SK-N-SH (cell line): ENCODE results near the gene NEUROD6. TPM values are rescaled to one million over a fixed set of nuclear protein-coding genes. Genes with fewer than 3 reads are reported as not detected.

Experiments
- CTCF ChIA-PET: fragments of 300-600, 350-600 bp; formaldehyde crosslinking; extraction: SDS; loops from one replicate; lab custom pipeline; 2021; lab: Yijun Ruan, JAX
- POLR2A ChIA-PET: fragments of 350-600 bp; sonication (Branson Sonifier 250); formaldehyde crosslinking; extraction: SDS; loops from one replicate; lab custom pipeline; 2020; ENCODE audit warnings: antibody characterized with exemption, inconsistent platforms; lab: Yijun Ruan, JAX
- DNase-seq: peaks from one replicate; pipeline ENCODE4 v3.0.0; 2012
- H2AFZ ChIP-seq: fragments of 200-600 bp; sonication (generic); 2 replicates; pipeline ENCODE4 v1.8.1; 2016; ENCODE audit warnings: antibody characterized with exemption, mild to moderate bottlenecking, low read depth
- H3F3A ChIP-seq: fragments of 200-600 bp; sonication (generic); replicated peaks from 2 replicates; pipeline ENCODE3; 2016; ENCODE audit warnings: antibody characterized with exemption, mild to moderate bottlenecking; ENCODE audit not compliant: insufficient read depth
- H3K27ac ChIP-seq, 2 experiments: fragments of 200-500 bp in 1 of 2; fragments of 200-600 bp in 1 of 2; sonication (Bioruptor generic) in 1 of 2; sonication (generic), shearing (Covaris generic) in 1 of 2; 2 replicates each; pipeline versions ENCODE4 v1.5.1 to v1.6.1; 2014 to 2016; ENCODE audit warnings: low read depth in 2 of 2, inconsistent platforms in 1 of 2, low read length in 1 of 2, mild to moderate bottlenecking in 1 of 2, mixed read lengths in 1 of 2
- H3K27me3 ChIP-seq: fragments of 200-600 bp; sonication (generic), shearing (Covaris generic); 2 replicates; pipeline ENCODE4 v1.6.1; 2016; ENCODE audit warnings: mixed run types; ENCODE audit not compliant: insufficient read depth
- H3K36me3 ChIP-seq, 2 experiments: fragments of 200-500 bp in 1 of 2; fragments of 200-600 bp in 1 of 2; sonication (Bioruptor generic) in 1 of 2; sonication (generic) in 1 of 2; replicated peaks in 1 of 2; 2 replicates each; pipeline versions ENCODE3 to v1.5.1; 2014 to 2016; ENCODE audit warnings: low read length in 1 of 2, mild to moderate bottlenecking in 1 of 2; ENCODE audit not compliant: insufficient read depth in 2 of 2, control insufficient read depth in 1 of 2
- H3K4me1 ChIP-seq, 2 experiments: fragments of 200-500 bp in 1 of 2; fragments of 200-600 bp in 1 of 2; sonication (Bioruptor generic) in 1 of 2; sonication (generic), shearing (Covaris generic) in 1 of 2; 2 replicates each; pipeline versions ENCODE4 v1.5.1 to v1.6.1; 2014 to 2016; ENCODE audit warnings: low read depth in 1 of 2, low read length in 1 of 2, mixed run types in 1 of 2; ENCODE audit not compliant: insufficient read depth in 2 of 2, control insufficient read depth in 1 of 2
- H3K4me2 ChIP-seq: fragments of 200-600 bp; sonication (generic), shearing (Covaris generic); 2 replicates; pipeline ENCODE4 v1.6.1; 2017; ENCODE audit warnings: mixed run types
- H3K4me3 ChIP-seq, 2 experiments: fragments of 200-500 bp in 1 of 2; fragments of 200-600 bp in 1 of 2; sonication (Bioruptor generic) in 1 of 2; sonication (generic), shearing (Covaris generic) in 1 of 2; 2 replicates each; pipeline versions ENCODE4 v1.5.1 to v1.8.1; 2014 to 2016; ENCODE audit warnings: low read depth in 2 of 2, inconsistent platforms in 1 of 2, low read length in 1 of 2, mild to moderate bottlenecking in 1 of 2, mixed read lengths in 1 of 2, moderate library complexity in 1 of 2
- H3K79me2 ChIP-seq: fragments of 200-600 bp; sonication (generic); 2 replicates; pipeline ENCODE4 v1.8.1; 2017; ENCODE audit warnings: mild to moderate bottlenecking; ENCODE audit not compliant: insufficient read depth
- H3K9ac ChIP-seq: fragments of 200-600 bp; sonication (generic); 2 replicates; pipeline ENCODE4 v1.6.1; 2017; ENCODE audit warnings: mixed run types
- H3K9me2 ChIP-seq: fragments of 200-600 bp; sonication (generic); 2 replicates; pipeline ENCODE4 v1.6.1; 2017; ENCODE audit warnings: mixed run types
- H3K9me3 ChIP-seq: fragments of 200-600 bp; sonication (generic); 2 replicates; pipeline ENCODE4 v1.6.1; 2017; ENCODE audit warnings: mixed run types, mild to moderate bottlenecking, moderate library complexity
- H4K20me1 ChIP-seq: fragments of 200-600 bp; sonication (generic); 2 replicates; pipeline ENCODE4 v1.6.1; 2017; ENCODE audit warnings: mild to moderate bottlenecking, mixed run types; ENCODE audit not compliant: insufficient read depth
- EP300 ChIP-seq, 2 experiments: IDR thresholded peaks; 2 replicates each; pipeline versions ENCODE4 v1.4.0 to v1.6.1; 2012; ENCODE audit warnings: borderline replicate concordance in 1 of 2, low read depth in 1 of 2, low read length in 1 of 2
- EZH2phosphoT487 ChIP-seq: fragments of 200-600 bp; sonication (generic); IDR thresholded peaks from 2 replicates; pipeline ENCODE4 v1.6.1; 2017; ENCODE audit warnings: low read depth, mixed run types, mild to moderate bottlenecking, antibody characterized with exemption, moderate library complexity, borderline replicate concordance
- JUND ChIP-seq: IDR thresholded peaks from 2 replicates; pipeline ENCODE4 v1.4.0; 2012
- MEF2A ChIP-seq: IDR thresholded peaks from 2 replicates; pipeline ENCODE4 v1.4.0; 2012; ENCODE audit warnings: low read depth, borderline replicate concordance
- RAD21 ChIP-seq: IDR thresholded peaks from 2 replicates; pipeline ENCODE4 v1.6.1; 2012; ENCODE audit warnings: mild to moderate bottlenecking, low read length
- RFX5 ChIP-seq: IDR thresholded peaks from 2 replicates; pipeline ENCODE4 v1.6.1; 2012; ENCODE audit warnings: mild to moderate bottlenecking, improper control_type of control experiment, low read length
- SIN3A ChIP-seq: IDR thresholded peaks from 2 replicates; pipeline ENCODE4 v1.6.1; 2012; ENCODE audit warnings: low read depth, mild to moderate bottlenecking, low read length, moderate library complexity, borderline replicate concordance
- TCF12 ChIP-seq: IDR thresholded peaks from 2 replicates; pipeline ENCODE4 v1.4.0; 2012
- TEAD4 ChIP-seq: IDR thresholded peaks from 2 replicates; pipeline ENCODE4 v1.4.0; 2012; ENCODE audit warnings: mild to moderate bottlenecking, borderline replicate concordance; ENCODE audit not compliant: insufficient read depth
- YY1 ChIP-seq: IDR thresholded peaks from 2 replicates; pipeline ENCODE4 v1.4.0; 2012; ENCODE audit warnings: low read depth, mild to moderate bottlenecking
- WGBS: methylation state at CpG from one replicate; pipeline ENCODE4 v1.1.6; 2017; ENCODE audit warnings: low lambda C conversion rate; 5-methylcytosine and 5-hydroxymethylcytosine counted together
- polyA plus RNA-seq, 3 experiments: library from polyadenylated mRNA; depleted of rRNA; stranded (reverse); fragments of >200 nt; gene quantifications; 2 replicates each; pipeline ENCODE4 v1.2.3, GENCODE V29; 2012
- TF ChIP-seq, protein P1 (sequence below): IDR thresholded peaks from 2 replicates; pipeline ENCODE4 v1.4.0; 2012; ENCODE audit warnings: low read depth
- TF ChIP-seq, protein P2 (sequence below): IDR thresholded peaks from 2 replicates; pipeline ENCODE4; 2012
- TF ChIP-seq, protein P3 (sequence below): fragments of 200-600 bp; sonication (generic); IDR thresholded peaks from 2 replicates; pipeline ENCODE4 v1.6.1; 2017; ENCODE audit warnings: antibody characterized with exemption, mild to moderate bottlenecking, moderate library complexity

The NEUROD6 gene
- polyA plus RNA-seq, 1 of the 3 experiments (the other 2 are of a cell fraction) = not detected

DNA sequence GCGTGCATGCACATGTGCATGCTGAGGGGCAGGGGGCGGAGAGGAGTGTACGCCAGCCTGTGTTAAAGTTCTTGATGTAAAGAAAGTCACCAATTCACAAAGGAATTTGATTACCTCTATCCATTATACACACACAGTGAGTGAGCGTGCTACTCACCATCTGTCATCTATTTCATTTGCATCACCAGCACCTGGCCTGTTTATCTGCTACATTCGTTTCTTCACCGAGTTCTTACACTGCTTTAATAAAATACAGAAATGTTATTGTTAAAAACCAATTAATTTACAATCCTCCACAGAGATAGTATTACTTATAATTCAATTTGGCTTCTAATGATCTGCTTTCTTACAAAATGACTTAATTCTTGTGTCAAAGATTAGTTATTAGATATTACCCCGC, 32.6 kb downstream of the NEUROD6 start:
- POLR2A ChIA-PET = no interaction called here
- Histone ChIP-seq H3K9me3 (no peaks in the 10 kb centered on the region), H3K27me3 (peaks cover 42% of the 10 kb centered on the region), H3K36me3 (no peaks in the 10 kb centered on the region), H3K4me3 (no peak overlapping the region), H4K20me1 (no peaks in the 10 kb centered on the region), H3F3A (no peaks in the 10 kb centered on the region), H3K9me2 (no peaks in the 10 kb centered on the region), H3K79me2 (no peaks in the 10 kb centered on the region), H3K27ac (no peak overlapping the region), H3K9ac (no peak overlapping the region), H3K4me2 (no peak overlapping the region), H2AFZ (no peak overlapping the region), H3K4me1 (no peaks in the 10 kb centered on the region; a peak in 1 of 4 replicates)
- 4% methylated on average over 7 of the region's 7 CpGs for WGBS
- no peak for DNase-seq
- CTCF ChIA-PET = no interaction called here
- TF ChIP-seq EZH2phosphoT487 = no peak
- TF ChIP-seq TCF12 = no peak
- no peak for TF ChIP-seq MEF2A
- TF ChIP-seq RAD21 = no peak
- no peak for TF ChIP-seq RFX5
- TF ChIP-seq, protein P1, sequence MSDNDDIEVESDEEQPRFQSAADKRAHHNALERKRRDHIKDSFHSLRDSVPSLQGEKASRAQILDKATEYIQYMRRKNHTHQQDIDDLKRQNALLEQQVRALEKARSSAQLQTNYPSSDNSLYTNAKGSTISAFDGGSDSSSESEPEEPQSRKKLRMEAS = no peak
- no peak for TF ChIP-seq SIN3A
- TF ChIP-seq YY1 = no peak
- TF ChIP-seq, protein P2, sequence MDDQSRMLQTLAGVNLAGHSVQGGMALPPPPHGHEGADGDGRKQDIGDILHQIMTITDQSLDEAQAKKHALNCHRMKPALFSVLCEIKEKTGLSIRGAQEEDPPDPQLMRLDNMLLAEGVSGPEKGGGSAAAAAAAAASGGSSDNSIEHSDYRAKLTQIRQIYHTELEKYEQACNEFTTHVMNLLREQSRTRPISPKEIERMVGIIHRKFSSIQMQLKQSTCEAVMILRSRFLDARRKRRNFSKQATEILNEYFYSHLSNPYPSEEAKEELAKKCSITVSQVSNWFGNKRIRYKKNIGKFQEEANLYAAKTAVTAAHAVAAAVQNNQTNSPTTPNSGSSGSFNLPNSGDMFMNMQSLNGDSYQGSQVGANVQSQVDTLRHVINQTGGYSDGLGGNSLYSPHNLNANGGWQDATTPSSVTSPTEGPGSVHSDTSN = no peak
- no peak for TF ChIP-seq EP300 (IDR thresholded peaks at IDR 0.05; ENCODE audit: borderline replicate concordance in 1 of 2, low read depth in 1 of 2, low read length in 1 of 2)
- TF ChIP-seq, protein P3, sequence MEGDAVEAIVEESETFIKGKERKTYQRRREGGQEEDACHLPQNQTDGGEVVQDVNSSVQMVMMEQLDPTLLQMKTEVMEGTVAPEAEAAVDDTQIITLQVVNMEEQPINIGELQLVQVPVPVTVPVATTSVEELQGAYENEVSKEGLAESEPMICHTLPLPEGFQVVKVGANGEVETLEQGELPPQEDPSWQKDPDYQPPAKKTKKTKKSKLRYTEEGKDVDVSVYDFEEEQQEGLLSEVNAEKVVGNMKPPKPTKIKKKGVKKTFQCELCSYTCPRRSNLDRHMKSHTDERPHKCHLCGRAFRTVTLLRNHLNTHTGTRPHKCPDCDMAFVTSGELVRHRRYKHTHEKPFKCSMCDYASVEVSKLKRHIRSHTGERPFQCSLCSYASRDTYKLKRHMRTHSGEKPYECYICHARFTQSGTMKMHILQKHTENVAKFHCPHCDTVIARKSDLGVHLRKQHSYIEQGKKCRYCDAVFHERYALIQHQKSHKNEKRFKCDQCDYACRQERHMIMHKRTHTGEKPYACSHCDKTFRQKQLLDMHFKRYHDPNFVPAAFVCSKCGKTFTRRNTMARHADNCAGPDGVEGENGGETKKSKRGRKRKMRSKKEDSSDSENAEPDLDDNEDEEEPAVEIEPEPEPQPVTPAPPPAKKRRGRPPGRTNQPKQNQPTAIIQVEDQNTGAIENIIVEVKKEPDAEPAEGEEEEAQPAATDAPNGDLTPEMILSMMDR = no peak
- TF ChIP-seq, all 33 proteins: peak for 0

DNA sequence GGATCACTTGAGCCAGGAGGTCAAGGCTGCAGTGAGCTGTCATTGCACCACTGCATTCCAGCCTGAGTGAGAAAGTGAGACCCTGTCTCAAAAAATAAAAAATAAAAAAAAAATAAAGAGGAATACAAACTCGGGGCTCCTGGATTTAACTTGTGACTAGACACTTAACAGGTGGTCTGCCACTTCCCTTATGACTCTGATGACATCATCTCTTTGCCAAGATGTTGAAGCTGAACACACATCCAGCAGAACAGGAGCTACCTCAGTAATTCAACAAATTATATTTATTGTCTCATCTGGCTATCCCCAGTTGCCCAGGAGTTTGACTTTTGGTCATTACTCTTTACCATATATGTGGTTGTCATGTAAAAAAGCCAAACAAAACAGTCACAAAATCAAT, 35.3 kb downstream of the NEUROD6 start:
- TF ChIP-seq MEF2A (no peak), TEAD4 (no peak), JUND (no peak)
- TF ChIP-seq, all 33 proteins: peak for 0
- H3K27me3 ChIP-seq = peaks cover 34% of the 10 kb centered on the region
- ChIA-PET CTCF (interaction anchor here (0.7 to 1.9 kb wide), 4 partner anchors 68 to 183 kb away, joined by 3 to 4 read pairs (median 4); no protein-coding TSS in a partner anchor), POLR2A (no interaction called here)
- no peak overlapping the region for H3K9ac ChIP-seq
- no peaks in the 10 kb centered on the region for H3F3A ChIP-seq
- no peaks in the 10 kb centered on the region for H3K9me3 ChIP-seq
- no peaks in the 10 kb centered on the region for H3K79me2 ChIP-seq
- no peaks in the 10 kb centered on the region for H4K20me1 ChIP-seq
- no peak for DNase-seq
- 0% methylated on average over 1 of the region's 1 CpG for WGBS
- no peak overlapping the region for H2AFZ ChIP-seq
- H3K27ac ChIP-seq = no peak overlapping the region
- no peaks in the 10 kb centered on the region for H3K36me3 ChIP-seq
- H3K4me1 ChIP-seq = no peaks in the 10 kb centered on the region; a peak in 1 of 4 replicates
- H3K4me3 ChIP-seq = no peak overlapping the region
- no peaks in the 10 kb centered on the region for H3K9me2 ChIP-seq
- no peak overlapping the region for H3K4me2 ChIP-seq
